ENCODE data around the gene USP3. TPM values are rescaled to one million over a fixed set of nuclear protein-coding genes. Genes with fewer than 3 reads are reported as not detected.

Gene USP3
- total and polyA plus RNA-seq, 9 of the 15 experiments (the other 6 are each of a cell fraction or from before 2014, with no cell fraction given): 17.3 to 54.3 (median 34.8) TPM

DNA sequence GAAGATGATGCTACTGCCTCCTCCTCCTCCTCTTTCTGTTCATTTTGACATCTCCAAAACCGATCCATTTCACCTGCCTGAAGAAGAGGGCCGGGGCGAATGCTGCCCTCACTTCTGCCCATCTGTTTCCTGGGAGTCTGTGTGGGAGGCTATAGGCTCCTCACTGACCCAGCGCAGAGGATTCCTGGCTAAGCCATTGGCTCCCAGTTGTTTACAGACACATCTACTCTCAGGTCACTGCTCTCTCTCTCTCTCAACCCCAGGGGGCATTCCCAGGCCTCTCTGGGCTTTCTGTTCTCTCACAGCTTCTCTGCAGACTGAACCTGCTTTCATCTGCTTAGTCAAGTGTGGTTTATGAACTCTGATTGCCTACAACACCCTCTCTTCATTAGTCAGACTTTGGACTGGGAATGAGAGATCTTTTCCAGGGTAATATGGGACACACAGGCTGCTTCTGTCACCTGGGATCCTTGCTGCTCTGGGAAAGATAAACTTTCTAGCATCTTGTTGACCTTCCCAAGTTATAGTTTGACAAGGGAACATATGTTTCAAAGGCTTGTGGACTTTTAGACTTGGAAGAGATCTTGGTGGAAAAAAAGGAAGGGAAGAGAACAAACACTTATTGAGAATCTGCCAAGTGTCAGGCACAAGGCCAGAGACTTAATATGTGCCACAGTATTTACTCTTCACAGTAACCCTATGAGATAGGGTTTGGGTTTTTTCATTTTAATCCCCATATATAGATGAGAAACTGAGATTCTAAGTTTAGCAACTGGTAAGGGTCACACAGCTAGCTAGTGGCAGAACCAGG is 30.2 kb upstream of the USP3 start:
- no peaks in the 10 kb centered on the region for H3K27me3 ChIP-seq (ENCODE audit: control insufficient read depth in 2 of 2, insufficient read depth in 2 of 2, low read length in 2 of 2)
- ChIA-PET POLR2A (interaction anchor here (1.5 kb wide), 1 partner anchor 31 kb away, joined by 6 read pairs; the partner anchor contains the start of gene USP3), CTCF (ENCODE audit: low intra/inter-chr PET ratio) (no interaction called here)
- H2AFZ ChIP-seq (ENCODE audit: low read depth, low read length): peak overlapping the region; percentile 8; the same call in 1 of the 2 replicates
- H3K4me3 ChIP-seq: no peak overlapping the region
- DNase-seq (ENCODE audit: extremely low read depth in 1 of 4, low spot score in 3 of 4): no peak
- no peak overlapping the region for H3K4me2 ChIP-seq (ENCODE audit: insufficient read depth, low read length)
- H3K79me2 ChIP-seq (ENCODE audit: control insufficient read depth, insufficient read depth, low read length): no peaks in the 10 kb centered on the region
- H4K20me1 ChIP-seq (replicated peaks; ENCODE audit: control insufficient read depth, insufficient read depth, low read length): no peaks in the 10 kb centered on the region
- no peaks in the 10 kb centered on the region for H3K36me3 ChIP-seq (ENCODE audit: control insufficient read depth, insufficient read depth, low read length)
- no peak overlapping the region for H3K9ac ChIP-seq (ENCODE audit: insufficient read depth in 1 of 2, low read depth in 2 of 2, low read length in 2 of 2)
- H3K9me3 ChIP-seq (replicated peaks; ENCODE audit: control insufficient read depth, insufficient read depth, low read depth, low read length): no peaks in the 10 kb centered on the region
- no peak for FAIRE-seq
- WGBS (ENCODE audit: insufficient coverage, low coverage, missing lambda C conversion rate): 24% methylated on average over 4 of the region's 4 CpGs
- BruUV-seq (replicated peaks): no TSS peak
- ATAC-seq: peak; percentile 68
- in situ Hi-C loops (cut with MboI): loop anchor here (25.0 kb wide), 1 partner anchor 588 kb away; no protein-coding TSS in a partner anchor
- no peaks in the 10 kb centered on the region for H3K9me1 ChIP-seq (ENCODE audit: control insufficient read depth, insufficient read depth, low read length)
- peaks cover 0 to 8% of the 10 kb centered on the region in 2 experiments; a peak in 3 of 5 replicates for H3K4me1 ChIP-seq (replicated peaks in 1 of 2; ENCODE audit: control insufficient read depth in 2 of 2, insufficient read depth in 2 of 2, low read length in 2 of 2)
- no peak overlapping the region for H3K27ac ChIP-seq (ENCODE audit: extremely low read depth, low read depth, low read length)
- intact Hi-C loops (cut with micrococcal nuclease): no loop called here
- TF ChIP-seq, protein P1, sequence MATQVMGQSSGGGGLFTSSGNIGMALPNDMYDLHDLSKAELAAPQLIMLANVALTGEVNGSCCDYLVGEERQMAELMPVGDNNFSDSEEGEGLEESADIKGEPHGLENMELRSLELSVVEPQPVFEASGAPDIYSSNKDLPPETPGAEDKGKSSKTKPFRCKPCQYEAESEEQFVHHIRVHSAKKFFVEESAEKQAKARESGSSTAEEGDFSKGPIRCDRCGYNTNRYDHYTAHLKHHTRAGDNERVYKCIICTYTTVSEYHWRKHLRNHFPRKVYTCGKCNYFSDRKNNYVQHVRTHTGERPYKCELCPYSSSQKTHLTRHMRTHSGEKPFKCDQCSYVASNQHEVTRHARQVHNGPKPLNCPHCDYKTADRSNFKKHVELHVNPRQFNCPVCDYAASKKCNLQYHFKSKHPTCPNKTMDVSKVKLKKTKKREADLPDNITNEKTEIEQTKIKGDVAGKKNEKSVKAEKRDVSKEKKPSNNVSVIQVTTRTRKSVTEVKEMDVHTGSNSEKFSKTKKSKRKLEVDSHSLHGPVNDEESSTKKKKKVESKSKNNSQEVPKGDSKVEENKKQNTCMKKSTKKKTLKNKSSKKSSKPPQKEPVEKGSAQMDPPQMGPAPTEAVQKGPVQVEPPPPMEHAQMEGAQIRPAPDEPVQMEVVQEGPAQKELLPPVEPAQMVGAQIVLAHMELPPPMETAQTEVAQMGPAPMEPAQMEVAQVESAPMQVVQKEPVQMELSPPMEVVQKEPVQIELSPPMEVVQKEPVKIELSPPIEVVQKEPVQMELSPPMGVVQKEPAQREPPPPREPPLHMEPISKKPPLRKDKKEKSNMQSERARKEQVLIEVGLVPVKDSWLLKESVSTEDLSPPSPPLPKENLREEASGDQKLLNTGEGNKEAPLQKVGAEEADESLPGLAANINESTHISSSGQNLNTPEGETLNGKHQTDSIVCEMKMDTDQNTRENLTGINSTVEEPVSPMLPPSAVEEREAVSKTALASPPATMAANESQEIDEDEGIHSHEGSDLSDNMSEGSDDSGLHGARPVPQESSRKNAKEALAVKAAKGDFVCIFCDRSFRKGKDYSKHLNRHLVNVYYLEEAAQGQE (IDR thresholded peaks at IDR 0.05; ENCODE audit: borderline replicate concordance): peak; percentile 25; the same call in 1 of the 2 replicates
- TF ChIP-seq, protein P1 (CRISPR knock-in tag; IDR thresholded peaks at IDR 0.05; ENCODE audit: low read depth): no peak
- TF ChIP-seq, protein P2, sequence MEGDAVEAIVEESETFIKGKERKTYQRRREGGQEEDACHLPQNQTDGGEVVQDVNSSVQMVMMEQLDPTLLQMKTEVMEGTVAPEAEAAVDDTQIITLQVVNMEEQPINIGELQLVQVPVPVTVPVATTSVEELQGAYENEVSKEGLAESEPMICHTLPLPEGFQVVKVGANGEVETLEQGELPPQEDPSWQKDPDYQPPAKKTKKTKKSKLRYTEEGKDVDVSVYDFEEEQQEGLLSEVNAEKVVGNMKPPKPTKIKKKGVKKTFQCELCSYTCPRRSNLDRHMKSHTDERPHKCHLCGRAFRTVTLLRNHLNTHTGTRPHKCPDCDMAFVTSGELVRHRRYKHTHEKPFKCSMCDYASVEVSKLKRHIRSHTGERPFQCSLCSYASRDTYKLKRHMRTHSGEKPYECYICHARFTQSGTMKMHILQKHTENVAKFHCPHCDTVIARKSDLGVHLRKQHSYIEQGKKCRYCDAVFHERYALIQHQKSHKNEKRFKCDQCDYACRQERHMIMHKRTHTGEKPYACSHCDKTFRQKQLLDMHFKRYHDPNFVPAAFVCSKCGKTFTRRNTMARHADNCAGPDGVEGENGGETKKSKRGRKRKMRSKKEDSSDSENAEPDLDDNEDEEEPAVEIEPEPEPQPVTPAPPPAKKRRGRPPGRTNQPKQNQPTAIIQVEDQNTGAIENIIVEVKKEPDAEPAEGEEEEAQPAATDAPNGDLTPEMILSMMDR (IDR thresholded peaks at IDR 0.05 in 2 of 3, conservative IDR thresholded peaks at IDR 0.05 in 1 of 3; ENCODE audit: insufficient read depth in 2 of 3, low read depth in 1 of 3, low read length in 3 of 3): peak in 1 of 3 experiments; percentile 26; a peak in 1 of 6 replicates
- TF ChIP-seq ASH1L (IDR thresholded peaks at IDR 0.05; ENCODE audit: borderline replicate concordance, low read depth, partially characterized antibody) (no peak), ESRRB (CRISPR knock-in tag; IDR thresholded peaks at IDR 0.05; ENCODE audit: borderline replicate concordance) (no peak), ZNF551 (CRISPR knock-in tag; IDR thresholded peaks at IDR 0.05) (no peak), SMAD3 (CRISPR knock-in tag; conservative IDR thresholded peaks at IDR 0.05) (no peak), WHSC1 (IDR thresholded peaks at IDR 0.05; ENCODE audit: low read length) (no peak), KLF13 (tag; IDR thresholded peaks at IDR 0.05; ENCODE audit: borderline replicate concordance, low read depth) (no peak)

All from K562 (cell line).